HCT116 (cell line): ENCODE measurements around the gene SH3PXD2A. TPM values are rescaled to one million over a fixed set of nuclear protein-coding genes. Genes with fewer than 3 reads are reported as not detected.

Experiments used
- ATAC-seq: fragments of 200-7000 bp; cut with Tn5 transposase; 2 replicates; pipeline ENCODE4 v1.9.1; 2020; ENCODE audit warnings: mild to moderate bottlenecking, moderate library complexity
- BruUV-seq: library from RNA; stranded (reverse); fragments of 400-500 nt; replicated peaks from 2 replicates; lab custom pipeline; 2021; lab: Mats Ljungman, UMichigan
- CTCF ChIA-PET: fragments of 300-600 bp; sonication (Branson Sonifier 250); formaldehyde crosslinking; loops from one replicate; lab custom pipeline; 2021; ENCODE audit warnings: antibody characterized with exemption; lab: Charles Lee
- POLR2A ChIA-PET: fragments of 300-600, 350-600 bp; sonication (Branson Sonifier 250); formaldehyde crosslinking; loops from one replicate; lab custom pipeline; 2021; ENCODE audit warnings: antibody characterized with exemption; lab: Charles Lee
- RAD21 ChIA-PET, 2 experiments: fragments of 300-600 bp; sonication (Branson Sonifier 250); formaldehyde crosslinking; loops; one replicate each; lab custom pipeline; 2023; ENCODE audit warnings: low total read pairs in 2 of 2; ENCODE audit not compliant: uncharacterized antibody in 2 of 2, unreplicated experiment in 2 of 2, low non-redundant PET in 1 of 2; lab: Charles Lee
- DNase-seq: peaks from one replicate; pipeline ENCODE4 v3.0.0-alpha.2; 2010; ENCODE audit warnings: low read depth, low spot score
- H2AFZ ChIP-seq: fragments of 200-600 bp; shearing (Covaris generic), sonication (generic); 2 replicates; pipeline ENCODE4 v1.6.1; 2017; ENCODE audit warnings: low read depth, mixed run types, mixed read lengths, antibody characterized with exemption, low read length; ENCODE audit not compliant: poor library complexity, severe bottlenecking
- H3K27ac ChIP-seq: 2 replicates; pipeline ENCODE4 v1.5.1; 2012; ENCODE audit warnings: low read depth, low read length
- H3K27me3 ChIP-seq: fragments of 200-600 bp; sonication (generic); 2 replicates; pipeline ENCODE4 v1.6.1; 2016; ENCODE audit warnings: mixed run types, low read length, mixed read lengths; ENCODE audit not compliant: insufficient read depth
- H3K36me3 ChIP-seq, 2 experiments: fragments of 200-500 bp in 1 of 2; fragments of 200-600 bp in 1 of 2; sonication (Bioruptor generic) in 1 of 2; sonication (generic) in 1 of 2; 2 replicates each; pipeline versions ENCODE4 v1.5.1 to v1.6.1; 2014 to 2016; ENCODE audit warnings: low read length in 2 of 2, inconsistent platforms in 1 of 2, mixed read lengths in 1 of 2, mixed run types in 1 of 2; ENCODE audit not compliant: insufficient read depth in 2 of 2, control insufficient read depth in 1 of 2
- H3K4me1 ChIP-seq, 2 experiments: fragments of 200-600 bp in 1 of 2; sonication (generic) in 1 of 2; 2 replicates each; pipeline versions ENCODE4 v1.5.1 to v1.6.1; 2012 to 2017; ENCODE audit warnings: low read length in 2 of 2, inconsistent platforms in 1 of 2, mild to moderate bottlenecking in 1 of 2, mixed read lengths in 1 of 2, mixed run types in 1 of 2, moderate library complexity in 1 of 2; ENCODE audit not compliant: insufficient read depth in 2 of 2, control insufficient read depth in 1 of 2
- H3K4me2 ChIP-seq: fragments of 200-600 bp; sonication (generic); 2 replicates; pipeline ENCODE4 v1.6.1; 2017; ENCODE audit warnings: mixed run types, low read length, mixed read lengths
- H3K4me3 ChIP-seq, 2 experiments: fragments of 200-600 bp in 1 of 2; sonication (generic) in 1 of 2; replicated peaks in 1 of 2; 2 replicates each; pipeline ENCODE4 v1.5.1; 2011 to 2016; ENCODE audit warnings: low read length in 2 of 2, control low read depth in 1 of 2, low read depth in 1 of 2, mild to moderate bottlenecking in 1 of 2, mixed read lengths in 1 of 2, mixed run types in 1 of 2
- H3K79me2 ChIP-seq: fragments of 200-600 bp; sonication (generic); 2 replicates; pipeline ENCODE4 v1.6.1; 2017; ENCODE audit warnings: mild to moderate bottlenecking, mixed run types, low read length, moderate library complexity, mixed read lengths; ENCODE audit not compliant: insufficient read depth
- H3K9ac ChIP-seq: fragments of 200-600 bp; sonication (generic); 2 replicates; pipeline ENCODE4 v1.6.1; 2016; ENCODE audit warnings: low read length, mixed read lengths
- H3K9me2 ChIP-seq: fragments of 200-600 bp; sonication (generic), shearing (Covaris generic); 2 replicates; pipeline ENCODE4 v1.6.1; 2017; ENCODE audit warnings: mixed run types, mild to moderate bottlenecking, moderate library complexity; ENCODE audit not compliant: insufficient read depth
- H3K9me3 ChIP-seq, 2 experiments: fragments of 200-500 bp in 1 of 2; fragments of 200-600 bp in 1 of 2; sonication (Bioruptor generic) in 1 of 2; sonication (generic) in 1 of 2; 2 replicates each; pipeline ENCODE4 v1.6.1; 2014 to 2017; ENCODE audit warnings: low read length in 2 of 2, mixed read lengths in 2 of 2, inconsistent platforms in 1 of 2, low read depth in 1 of 2, mild to moderate bottlenecking in 1 of 2, mixed run types in 1 of 2, moderate library complexity in 1 of 2; ENCODE audit not compliant: control insufficient read depth in 1 of 2, insufficient read depth in 1 of 2
- H4K20me1 ChIP-seq: fragments of 200-600 bp; sonication (generic), shearing (Covaris generic); 2 replicates; pipeline ENCODE4 v1.6.1; 2017; ENCODE audit warnings: mixed run types, mild to moderate bottlenecking, moderate library complexity; ENCODE audit not compliant: insufficient read depth
- ATF3 ChIP-seq: IDR thresholded peaks from 2 replicates; pipeline ENCODE4 v1.6.1; 2012
- CBX3 ChIP-seq: IDR thresholded peaks from 2 replicates; pipeline ENCODE4 v1.6.1; 2012; ENCODE audit warnings: low read depth
- EGR1 ChIP-seq: IDR thresholded peaks from 2 replicates; pipeline ENCODE4 v1.6.1; 2012; ENCODE audit warnings: low read depth
- ELF1 ChIP-seq: IDR thresholded peaks from 2 replicates; pipeline ENCODE4 v1.6.1; 2012; ENCODE audit warnings: low read depth, borderline replicate concordance
- EZH2 ChIP-seq: fragments of 200-600 bp; sonication (generic); IDR thresholded peaks from 2 replicates; pipeline ENCODE4 v1.6.1; 2017; ENCODE audit warnings: antibody characterized with exemption, mixed run types
- EZH2phosphoT487 ChIP-seq: fragments of 200-600 bp; IDR thresholded peaks from 2 replicates; pipeline ENCODE4 v1.6.1; 2018; ENCODE audit warnings: antibody characterized with exemption, borderline replicate concordance
- FOSL1 ChIP-seq: IDR thresholded peaks from 2 replicates; pipeline ENCODE4 v1.6.1; 2012; ENCODE audit warnings: low read depth
- JUND ChIP-seq: IDR thresholded peaks from 2 replicates; pipeline ENCODE4 v1.6.1; 2012
- RAD21 ChIP-seq: IDR thresholded peaks from 2 replicates; pipeline ENCODE4 v1.6.1; 2012; ENCODE audit warnings: low read depth, mild to moderate bottlenecking
- REST ChIP-seq: IDR thresholded peaks from 2 replicates; pipeline ENCODE4 v1.6.1; 2012; ENCODE audit warnings: low read depth
- SIN3A ChIP-seq: IDR thresholded peaks from 2 replicates; pipeline ENCODE4 v1.6.1; 2012; ENCODE audit warnings: low read depth
- SP1 ChIP-seq: IDR thresholded peaks from 2 replicates; pipeline ENCODE4 v1.6.1; 2012; ENCODE audit warnings: low read depth
- SRF ChIP-seq: IDR thresholded peaks from 2 replicates; pipeline ENCODE4 v1.6.1; 2012; ENCODE audit warnings: low read depth
- TCF7L2 ChIP-seq: IDR thresholded peaks from 2 replicates; pipeline ENCODE4 v1.7.0; 2011; ENCODE audit warnings: borderline replicate concordance, inconsistent platforms; ENCODE audit not compliant: insufficient read depth, insufficient read length; ENCODE audit errors: extremely low read depth
- YY1 ChIP-seq: IDR thresholded peaks from 2 replicates; pipeline ENCODE4 v1.6.1; 2011; ENCODE audit warnings: low read length, low read depth, moderate library complexity, mild to moderate bottlenecking; ENCODE audit not compliant: insufficient replicate concordance; ENCODE audit errors: extremely low read depth
- ZBTB33 ChIP-seq: IDR thresholded peaks from 2 replicates; pipeline ENCODE4 v1.6.1; 2011; ENCODE audit warnings: mild to moderate bottlenecking, low read length, moderate library complexity; ENCODE audit not compliant: insufficient replicate concordance; ENCODE audit errors: extremely low read depth
- ZFX ChIP-seq: fragments of 450-650 bp; IDR thresholded peaks from 2 replicates; pipeline ENCODE4 v1.6.1; 2017
- intact Hi-C: fragments of 100-400 bp; cut with micrococcal nuclease; formaldehyde crosslinking; loops from 2 replicates; pipeline ENCODE4 v1.10.0; 2022
- total RNA-seq: library from RNA; stranded (reverse); gene quantifications from one replicate; pipeline ENCODE4 v1.2.1, GENCODE V29; 2021; ENCODE audit not compliant: unreplicated experiment

Gene SH3PXD2A
- total RNA-seq, 1 experiment from 2014 or later: 8.7 TPM

GRCh38 chr10:103852856-103853255 is 2.5 kb downstream of the SH3PXD2A start:
- Histone ChIP-seq H4K20me1 (no peaks in the 10 kb centered on the region), H3K27ac (no peak overlapping the region), H3K9me3 (no peaks in the 10 kb centered on the region), H3K9me2 (no peaks in the 10 kb centered on the region), H3K36me3 (no peaks in the 10 kb centered on the region), H3K4me2 (no peak overlapping the region), H3K4me3 (no peak overlapping the region), H3K9ac (no peak overlapping the region), H3K27me3 (peaks cover 4% of the 10 kb centered on the region; the same call in 1 of the 2 replicates), H3K4me1 (no peaks in the 10 kb centered on the region), H3K79me2 (no peaks in the 10 kb centered on the region), H2AFZ (no peak overlapping the region)
- ChIA-PET CTCF (interaction anchor here (1.8 kb wide), 1 partner anchor 140 kb away, joined by 7 read pairs; no protein-coding TSS in a partner anchor), POLR2A (no interaction called here), RAD21 (no interaction called here)
- intact Hi-C loops: no loop called here
- ATAC-seq (no peak), DNase-seq (no peak)
- TF ChIP-seq RAD21 (no peak), YY1 (no peak), JUND (no peak), ZBTB33 (no peak), REST (no peak), FOSL1 (no peak), ATF3 (no peak), CBX3 (no peak), EZH2phosphoT487 (no peak), ELF1 (no peak), EGR1 (no peak), TCF7L2 (no peak), ZFX (no peak), SRF (no peak), SIN3A (no peak), EZH2 (no peak), SP1 (no peak)
- BruUV-seq: no TSS peak
